ENCODE data around the gene ROMO1. TPM values are rescaled to one million over a fixed set of nuclear protein-coding genes. Genes with fewer than 3 reads are reported as not detected.

The ROMO1 gene
- total and polyA plus RNA-seq, 8 donors = 38.6 to 310 (median 63.6) TPM

DNA sequence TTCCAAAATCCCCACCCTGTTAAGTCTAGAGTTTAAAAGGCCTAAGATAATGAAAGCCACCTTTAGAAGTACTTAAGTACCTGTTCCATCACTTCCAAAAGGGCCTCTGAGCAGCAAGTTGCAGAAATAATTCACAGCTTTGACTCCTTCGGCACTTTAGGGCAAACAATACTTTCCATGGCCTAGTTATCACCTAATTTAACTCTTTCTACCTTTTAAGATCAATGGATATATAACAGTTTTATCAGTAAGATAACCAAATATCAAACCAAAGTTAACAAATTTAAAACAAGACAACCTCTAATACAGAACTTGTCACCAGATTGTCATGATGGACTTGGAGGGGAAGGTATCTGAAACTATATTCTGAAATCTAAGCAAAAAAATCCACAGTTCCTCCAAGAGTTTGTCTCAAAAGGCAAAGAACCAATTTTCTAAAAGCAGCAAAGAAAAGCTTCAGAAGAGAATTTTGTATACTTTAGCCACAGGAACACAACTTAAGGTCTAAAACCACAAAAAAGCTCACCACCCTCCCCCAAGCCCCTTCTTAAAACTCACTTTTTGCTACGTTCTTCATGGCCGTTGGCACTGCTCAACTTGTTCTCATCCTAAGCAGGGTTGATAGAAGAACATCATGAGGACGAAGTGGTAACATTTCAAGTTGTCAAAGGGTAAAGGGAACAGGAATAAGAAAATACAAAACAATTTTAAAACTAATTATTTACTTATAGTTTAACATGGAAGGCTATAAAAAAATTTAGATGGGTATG, 39.4 kb downstream of the ROMO1 start:
- intact Hi-C loops (cut with DNase I) = no loop called here
- no peak overlapping the region for H3K27ac ChIP-seq
- no peaks in the 10 kb centered on the region for H3K9me3 ChIP-seq
- DNase-seq (no peak), FAIRE-seq (no peak), ATAC-seq (no peak)
- peaks cover 0 to 61% (median 26%) of the 10 kb centered on the region in 3 donors for H3K36me3 ChIP-seq
- 32 to 40% methylated on average over 4 of the region's 4 CpGs for WGBS, 2 donors
- peaks cover 55 to 62% (median 58%) of the 10 kb centered on the region in 3 donors for H3K4me1 ChIP-seq
- TF ChIP-seq, protein P1, sequence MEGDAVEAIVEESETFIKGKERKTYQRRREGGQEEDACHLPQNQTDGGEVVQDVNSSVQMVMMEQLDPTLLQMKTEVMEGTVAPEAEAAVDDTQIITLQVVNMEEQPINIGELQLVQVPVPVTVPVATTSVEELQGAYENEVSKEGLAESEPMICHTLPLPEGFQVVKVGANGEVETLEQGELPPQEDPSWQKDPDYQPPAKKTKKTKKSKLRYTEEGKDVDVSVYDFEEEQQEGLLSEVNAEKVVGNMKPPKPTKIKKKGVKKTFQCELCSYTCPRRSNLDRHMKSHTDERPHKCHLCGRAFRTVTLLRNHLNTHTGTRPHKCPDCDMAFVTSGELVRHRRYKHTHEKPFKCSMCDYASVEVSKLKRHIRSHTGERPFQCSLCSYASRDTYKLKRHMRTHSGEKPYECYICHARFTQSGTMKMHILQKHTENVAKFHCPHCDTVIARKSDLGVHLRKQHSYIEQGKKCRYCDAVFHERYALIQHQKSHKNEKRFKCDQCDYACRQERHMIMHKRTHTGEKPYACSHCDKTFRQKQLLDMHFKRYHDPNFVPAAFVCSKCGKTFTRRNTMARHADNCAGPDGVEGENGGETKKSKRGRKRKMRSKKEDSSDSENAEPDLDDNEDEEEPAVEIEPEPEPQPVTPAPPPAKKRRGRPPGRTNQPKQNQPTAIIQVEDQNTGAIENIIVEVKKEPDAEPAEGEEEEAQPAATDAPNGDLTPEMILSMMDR (IDR thresholded peaks at IDR 0.05) = no peak
- H3K4me3 ChIP-seq = peak overlapping the region in 2 of 4 donors; percentile 1 to 72
- H3K27me3 ChIP-seq = no peaks in the 10 kb centered on the region

DNA sequence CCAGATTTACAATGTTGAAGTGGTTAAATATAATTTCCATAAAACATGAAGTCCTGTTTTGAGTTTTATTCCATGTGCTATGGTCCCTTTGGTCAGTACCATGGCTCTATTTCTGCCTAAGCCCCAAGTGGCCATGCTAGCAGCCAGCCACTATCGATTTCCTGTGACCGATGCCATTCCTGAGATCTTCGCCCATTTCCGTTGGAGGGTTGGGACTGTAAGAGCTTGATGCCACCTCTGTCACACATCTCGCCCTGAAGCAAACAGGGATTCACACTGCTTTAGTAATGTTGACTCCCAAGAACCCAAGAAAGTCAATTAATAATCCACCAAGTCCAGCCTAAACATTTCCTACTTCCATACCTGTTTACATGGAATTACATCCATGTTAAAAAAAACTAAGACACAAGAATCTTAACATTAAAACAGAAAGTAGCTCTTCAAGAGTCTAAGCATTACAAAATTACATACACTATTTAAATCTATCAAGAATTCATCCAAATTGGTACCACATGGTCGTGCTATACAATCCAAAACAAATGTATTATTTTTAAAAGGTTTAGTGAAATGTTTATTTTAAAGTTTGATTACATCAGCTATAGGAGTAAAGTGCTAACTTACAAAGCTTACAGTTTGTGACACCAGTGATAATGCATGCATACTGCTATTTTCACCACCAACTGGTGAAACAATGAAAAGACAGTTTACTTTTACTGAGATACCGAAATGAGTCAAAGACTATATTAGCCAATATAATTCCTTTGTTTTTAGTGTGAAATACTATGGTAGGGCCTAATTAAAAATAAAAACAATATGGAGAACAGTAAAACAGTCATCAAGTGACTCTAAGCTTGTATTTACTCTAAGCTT, 40.3 kb downstream of the ROMO1 start:
- no peaks in the 10 kb centered on the region for H3K9me3 ChIP-seq
- TF ChIP-seq, protein P1 (IDR thresholded peaks at IDR 0.05) = no peak
- H3K4me1 ChIP-seq = peaks cover 49 to 54% (median 50%) of the 10 kb centered on the region in 3 donors
- no peaks in the 10 kb centered on the region for H3K27me3 ChIP-seq
- FAIRE-seq = no peak
- intact Hi-C loops (cut with DNase I) = no loop called here
- 20 to 24% methylated on average over 7 of the region's 7 CpGs for WGBS, 2 donors
- no peak for DNase-seq
- peaks cover 0 to 52% (median 26%) of the 10 kb centered on the region in 3 donors for H3K36me3 ChIP-seq
- peak overlapping the region in 3 of 4 donors; percentile 72 to 96 (median 76) for H3K4me3 ChIP-seq
- ATAC-seq = no peak
- H3K27ac ChIP-seq = peak overlapping the region in 2 of 4 donors; percentile 99

GRCh38 chr20:35741892-35742740, 42.9 kb downstream of the ROMO1 start, which contains the start of gene RBM39:
Gene RBM39, minus strand, starts transcription at chr20:35742260. Its CDS starts 1,386 bp downstream, at chr20:35740874.
- peaks cover 0 to 26% (median 10%) of the 10 kb centered on the region in 3 donors for H3K36me3 ChIP-seq
- DNase-seq (peak; percentile 97 to 100 (median 100)), ATAC-seq (peak; percentile 87 to 94 (median 90)), FAIRE-seq (peak; percentile 13)
- TF ChIP-seq, protein P1 (IDR thresholded peaks at IDR 0.05) = peak in 2 of 4 donors; percentile 8 to 28
- peaks cover 30 to 33% (median 30%) of the 10 kb centered on the region in 3 donors for H3K4me1 ChIP-seq
- H3K9me3 ChIP-seq = no peaks in the 10 kb centered on the region
- WGBS, 2 donors = 0 to 1% methylated on average over 66 of the region's 66 CpGs
- peak within 1 kb of the TSS; percentile 99 for H3K27ac ChIP-seq
- H3K27me3 ChIP-seq = no peaks in the 10 kb centered on the region
- intact Hi-C loops (cut with DNase I) = no loop called here
- peak within 1 kb of the TSS; percentile 63 to 96 (median 74) for H3K4me3 ChIP-seq

DNA sequence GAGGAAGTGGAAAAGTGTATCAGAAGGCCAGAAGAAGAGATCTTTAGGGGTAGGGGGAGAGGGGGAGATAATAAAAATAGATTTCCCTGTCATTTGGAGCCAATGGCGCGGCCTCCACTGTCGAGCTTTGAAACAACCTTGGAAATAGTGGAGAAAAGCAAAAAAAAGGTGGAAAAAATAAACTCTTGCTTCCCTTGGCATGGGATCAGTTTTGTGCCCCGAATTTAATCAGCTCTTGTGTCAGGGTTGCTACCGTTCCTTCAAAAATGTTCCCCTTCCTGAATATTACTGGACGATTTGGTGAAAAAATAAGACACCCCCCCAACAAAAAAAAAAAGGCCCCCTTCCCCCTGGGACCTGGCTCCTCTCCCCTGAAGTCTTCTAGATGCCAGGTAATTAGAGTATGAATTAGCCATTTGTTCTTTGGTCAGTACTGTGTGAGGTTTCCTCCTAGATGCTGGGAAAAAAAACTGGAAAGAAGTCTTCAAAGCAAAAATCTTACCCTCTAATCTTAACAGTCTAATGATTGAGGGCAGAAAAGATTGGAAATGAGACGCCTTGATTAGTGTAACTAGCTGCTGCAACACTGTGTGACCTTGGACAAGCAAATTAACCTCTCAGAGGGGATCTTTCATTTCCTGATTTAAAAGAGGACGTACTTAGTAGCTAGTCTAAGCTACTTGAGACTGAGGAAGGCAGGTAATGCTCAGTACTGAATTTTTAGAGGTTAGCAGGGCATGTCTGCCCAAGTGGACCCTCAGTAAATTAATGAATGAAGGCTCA, 43.7 kb downstream of the ROMO1 start:
- H3K4me3 ChIP-seq = peak overlapping the region; percentile 28 to 96 (median 45)
- peaks cover 30 to 32% (median 30%) of the 10 kb centered on the region in 3 donors for H3K4me1 ChIP-seq
- intact Hi-C loops (cut with DNase I) = no loop called here
- ATAC-seq (peak in 3 of 4 donors; percentile 4 to 25 (median 16)), FAIRE-seq (no peak), DNase-seq (peak in 1 of 6 donors; percentile 12)
- 1% methylated on average over 8 of the region's 8 CpGs for WGBS, 2 donors
- H3K9me3 ChIP-seq = no peaks in the 10 kb centered on the region
- peaks cover 0 to 18% (median 1%) of the 10 kb centered on the region in 3 donors for H3K36me3 ChIP-seq
- H3K27ac ChIP-seq = peak overlapping the region; percentile 87 to 99 (median 95)
- TF ChIP-seq, protein P1 (IDR thresholded peaks at IDR 0.05) = no peak
- no peaks in the 10 kb centered on the region for H3K27me3 ChIP-seq

Data from pancreas (tissue), 10 donors.